Activated CD8-positive, alpha-beta memory T cell treated with anti-CD3 and anti-CD28 coated beads for 24 hours (primary cell): ENCODE results near the gene NRG3.
"Not testable (repeated sequence)": the region's sequence is repeated elsewhere in the genome, so short reads cannot be mapped to it uniquely, and the experiment has no call there.

Experiments
- DNase-seq: peaks from one replicate; pipeline ENCODE4 v3.0.0-alpha.2; 2020

NRG3 gene

GRCh38 chr10:82943142-82943541 is 1068.1 kb downstream of the NRG3 start:
- DNase-seq = no peak

- DNase-seq = no peak
Measured at GRCh38 chr10:82949816-82950575, 1075.0 kb downstream of the NRG3 start.

- no peak for DNase-seq
Measured at GRCh38 chr10:82953331-82953730, 1078.3 kb downstream of the NRG3 start.

DNA sequence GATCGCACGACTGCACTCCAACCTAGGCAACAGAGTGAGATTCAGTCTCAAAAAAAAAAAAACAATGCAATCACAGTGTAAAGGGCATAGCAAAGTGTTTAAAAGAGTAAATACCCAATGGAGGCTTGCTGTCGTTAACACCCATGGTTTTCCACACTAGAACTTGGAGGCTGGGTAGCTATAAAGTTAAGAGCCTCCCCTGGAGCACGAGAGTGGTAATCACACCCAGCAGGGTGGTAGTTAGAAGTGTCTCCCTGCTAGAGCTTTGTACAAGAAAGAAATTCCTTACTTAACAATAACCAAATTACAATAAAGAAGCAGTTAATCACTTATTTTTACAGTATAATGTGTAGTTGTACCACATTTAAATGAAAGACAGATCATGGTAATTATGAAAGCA is 1078.9 kb downstream of the NRG3 start:
- no peak for DNase-seq

DNA sequence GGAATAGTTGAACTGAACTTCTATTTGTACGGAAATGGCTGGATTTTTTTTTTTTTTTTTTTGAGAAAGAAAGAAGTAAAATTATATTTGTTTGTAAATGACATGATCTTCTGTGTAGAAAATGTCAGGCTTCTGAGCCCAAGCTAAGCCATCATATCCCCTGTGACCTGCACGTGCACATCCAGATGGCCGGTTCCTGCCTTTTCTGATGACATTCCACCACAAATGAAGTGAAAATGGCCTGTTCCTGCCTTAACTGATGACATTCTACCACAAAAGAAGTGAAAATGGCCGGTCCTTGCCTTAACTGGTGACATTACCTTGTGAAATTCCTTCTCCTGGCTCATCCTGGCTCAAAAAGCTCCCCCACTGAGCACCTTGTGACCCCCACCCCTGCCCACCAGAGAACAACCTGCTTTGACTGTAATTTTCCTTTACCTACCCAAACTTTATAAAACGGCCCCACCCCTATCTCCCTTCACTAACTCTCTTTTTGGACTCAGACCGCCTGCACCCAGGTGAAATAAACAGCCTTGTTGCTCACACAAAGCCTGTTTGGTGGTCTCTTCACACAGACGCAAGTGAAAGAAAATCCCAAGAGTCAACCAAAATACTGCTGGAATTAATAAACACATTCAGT is 1085.5 kb downstream of the NRG3 start:
- DNase-seq = not testable (repeated sequence)

GRCh38 chr10:82961864-82962263 is 1086.9 kb downstream of the NRG3 start:
- DNase-seq = no peak

- no peak for DNase-seq
Measured at GRCh38 chr10:82966130-82966529, 1091.1 kb downstream of the NRG3 start.

DNA sequence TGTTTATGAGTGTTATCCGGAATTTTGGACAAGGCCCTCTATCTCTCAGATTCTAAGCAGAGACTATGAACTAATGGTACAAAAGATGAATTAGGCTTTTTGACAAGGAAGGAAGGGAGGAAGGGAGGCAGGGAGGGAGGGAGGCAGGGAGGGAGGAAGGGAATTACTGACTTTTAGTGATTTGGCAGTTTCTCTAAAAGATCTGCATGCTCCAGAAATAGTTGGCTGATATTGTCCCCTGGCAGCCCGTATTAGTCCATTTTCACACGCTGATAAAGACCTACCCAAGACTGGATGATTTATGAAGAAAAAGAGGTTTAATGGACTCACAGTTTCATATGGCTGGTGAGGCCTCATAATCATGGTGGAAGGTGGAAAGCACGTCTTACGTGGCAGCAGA is 1093.5 kb downstream of the NRG3 start:
- DNase-seq = no peak

DNA sequence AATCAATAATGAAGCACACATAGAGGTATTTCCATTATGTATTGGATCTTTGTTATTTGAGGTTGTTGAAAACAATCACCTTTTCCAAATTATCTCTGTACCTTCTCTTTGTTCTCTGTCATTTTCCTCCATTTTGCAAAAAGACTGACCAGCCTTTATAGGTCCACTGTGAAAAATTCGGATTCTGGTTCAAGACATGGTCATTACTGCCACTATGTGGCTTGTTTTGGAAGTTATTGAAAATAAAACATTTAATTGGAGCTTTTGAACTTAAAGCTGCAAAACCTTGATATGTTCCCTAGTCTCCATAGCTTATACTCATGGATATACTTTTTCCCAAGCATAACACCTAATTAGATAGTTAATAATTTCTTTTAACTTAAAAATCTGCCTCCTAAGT is 1094.4 kb downstream of the NRG3 start:
- no peak for DNase-seq

- no peak for DNase-seq
Measured at GRCh38 chr10:82980321-82980720, 1105.3 kb downstream of the NRG3 start.

GRCh38 chr10:82981137-82981723 is 1106.2 kb downstream of the NRG3 start:
- no peak for DNase-seq

DNA sequence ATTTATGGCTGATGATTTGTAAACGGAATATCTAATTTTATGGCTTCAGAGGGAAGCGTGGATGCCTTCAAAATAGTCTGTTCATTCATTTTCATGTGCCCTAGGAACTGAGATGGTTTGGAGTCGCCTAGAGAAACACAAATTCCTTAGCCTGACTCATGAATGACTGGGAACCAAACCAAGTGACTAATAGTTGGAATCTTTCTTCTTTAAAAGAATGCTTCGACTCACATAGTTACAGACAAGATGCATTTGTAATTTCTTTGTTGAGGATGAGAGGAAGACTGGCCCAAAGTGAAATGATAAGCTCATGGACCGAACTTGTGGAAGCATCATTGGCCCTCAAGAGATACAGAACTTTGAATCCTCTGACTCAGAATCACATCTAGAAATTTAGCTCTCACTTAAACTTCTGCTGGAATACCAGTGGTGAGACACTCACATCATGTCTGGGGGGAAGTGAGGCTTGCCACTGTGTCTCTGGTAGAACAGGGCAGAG is 1107.2 kb downstream of the NRG3 start:
- no peak for DNase-seq

DNA sequence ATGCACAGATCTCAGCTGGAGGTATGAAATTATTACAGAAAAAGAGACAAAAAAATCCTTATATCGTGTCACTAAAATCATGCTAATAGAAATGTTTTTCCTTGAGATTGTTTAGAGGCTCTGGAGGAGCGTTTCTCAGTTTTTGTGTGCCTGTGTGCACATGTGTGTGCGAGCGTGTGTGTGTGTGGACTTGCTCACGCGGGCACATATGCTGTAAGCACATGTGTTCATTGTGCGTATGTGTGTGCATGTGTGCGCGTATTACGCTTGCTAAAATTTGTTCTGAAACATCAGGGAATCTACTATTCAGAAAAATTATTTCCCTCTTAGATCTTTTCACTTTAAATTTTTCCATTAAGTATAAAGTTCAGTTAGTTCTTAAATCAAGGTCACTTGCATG is 1111.2 kb downstream of the NRG3 start:
- DNase-seq = no peak

- DNase-seq = not testable (repeated sequence)
Measured at GRCh38 chr10:83006479-83006878, 1131.5 kb downstream of the NRG3 start.

- no peak for DNase-seq
Measured at GRCh38 chr10:83007510-83007909, 1132.5 kb downstream of the NRG3 start.

- DNase-seq = no peak
Measured at GRCh38 chr10:83012866-83013265, 1137.9 kb downstream of the NRG3 start.

GRCh38 chr10:83017076-83017867 is 1142.3 kb downstream of the NRG3 start:
- DNase-seq = no peak

DNA sequence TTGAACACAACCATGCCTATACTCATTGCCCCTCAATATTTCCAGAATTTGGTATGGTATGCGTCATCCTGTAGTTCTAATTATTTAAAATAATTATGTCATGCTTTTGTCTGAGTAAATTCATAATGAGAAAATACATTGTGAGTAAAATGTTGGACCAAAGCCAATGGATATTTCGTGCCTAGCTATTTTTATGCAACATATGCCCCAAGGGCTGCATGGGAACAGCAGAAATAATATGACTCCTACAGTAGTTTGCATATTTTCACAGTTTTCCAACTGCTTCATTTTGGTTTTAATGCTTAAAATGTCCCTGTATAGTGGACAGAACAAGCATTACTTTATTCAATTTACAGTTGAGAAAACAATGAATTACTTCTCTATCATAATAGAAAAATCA is 1148.7 kb downstream of the NRG3 start:
- DNase-seq = no peak
